A549 treated with RU486 at 1 μM for 4 hours (cell line): ENCODE measurements around the gene TRMT1L. TPM values are rescaled to one million over a fixed set of nuclear protein-coding genes. Genes with fewer than 3 reads are reported as not detected.

Experiments
- total RNA-seq: library from RNA; stranded (reverse); fragments of 200-300 nt; extraction: Qiagen RNA extraction; gene quantifications from 5 replicates; pipeline ENCODE4 v1.2.3, GENCODE V29; 2022; ENCODE audit warnings: low read depth

TRMT1L gene
- total RNA-seq: 8.6 to 18.2 TPM (median 13.1 TPM) in 5 replicates

GRCh38 chr1:185156854-185157598, at the start of gene TRMT1L, which contains the start of gene SWT1:
Gene TRMT1L, minus strand, starts transcription at chr1:185156953. Its CDS starts 241 bp downstream, at chr1:185156712.
Gene SWT1, plus strand, starts transcription at chr1:185157167. Its CDS starts 3,675 bp downstream, at chr1:185160842.

Other genes starting within 250 kb of the TRMT1L start
- gene NIBAN1, start 182.4 kb downstream of the TRMT1L start, total RNA-seq: 0.87 to 1.2 TPM (median 0.92 TPM) in 5 replicates
- 18.6 to 26.5 TPM (median 19.6 TPM) in 5 replicates for gene RNF2, start 111.4 kb downstream of the TRMT1L start, total RNA-seq
- 0.61 to 1.9 TPM (median 1.2 TPM) in 5 replicates for gene SWT1, start 214 bp upstream of the TRMT1L start, total RNA-seq
- 21.6 to 26.5 TPM (median 24.7 TPM) in 5 replicates for gene IVNS1ABP, start 160.3 kb upstream of the TRMT1L start, total RNA-seq